B cell (primary cell): ENCODE results near the gene TSPAN33. TPM values are rescaled to one million over a fixed set of nuclear protein-coding genes. Genes with fewer than 3 reads are reported as not detected.

ENCODE experiments used
- ATAC-seq: fragments of 200-7000 bp; cut with Tn5 transposase; one replicate; pipeline ENCODE4 v1.10.0; 2021; ENCODE audit warnings: low read depth, mild to moderate bottlenecking, moderate number of reproducible peaks, moderate library complexity
- CTCF ChIA-PET: fragments of 350-600 bp; sonication (Branson Sonifier 250); formaldehyde crosslinking; loops from one replicate; lab custom pipeline; 2021; ENCODE audit warnings: antibody characterized with exemption, inconsistent platforms; lab: Charles Lee
- POLR2A ChIA-PET: fragments of 350-600 bp; sonication (Branson Sonifier 250); formaldehyde crosslinking; loops from one replicate; lab custom pipeline; 2021; ENCODE audit warnings: antibody characterized with exemption; lab: Charles Lee
- DNase-seq: peaks from one replicate; pipeline ENCODE4 v3.0.0; 2013
- H2AFZ ChIP-seq: 2 replicates; pipeline ENCODE4 v1.6.1; 2012; ENCODE audit warnings: mild to moderate bottlenecking, low read depth, low read length; ENCODE audit not compliant: insufficient read depth, poor library complexity, severe bottlenecking
- H3K27ac ChIP-seq, 2 donors: 1 replicate in 1 of 2; 2 replicates in 1 of 2; pipeline ENCODE4 v1.5.1; 2012 to 2013; ENCODE audit warnings: low read length in 2 of 2, mild to moderate bottlenecking in 2 of 2, moderate library complexity in 1 of 2
- H3K27me3 ChIP-seq, 4 experiments: fragments of 200-600 bp in 1 of 4; sonication (generic) in 1 of 4; replicated peaks in 1 of 4; 1 replicate in 2 of 4; 2 replicates in 2 of 4; pipeline versions ENCODE4 v1.6.1 to v1.7.0; 2013 to 2016; ENCODE audit warnings: low read length in 3 of 4, mild to moderate bottlenecking in 2 of 4, mixed read lengths in 1 of 4, moderate library complexity in 1 of 4; ENCODE audit not compliant: insufficient read depth in 4 of 4, control insufficient read depth in 3 of 4; ENCODE audit errors: control extremely low read depth in 1 of 4
- H3K36me3 ChIP-seq, 2 experiments: replicated peaks in 1 of 2; 1 replicate in 1 of 2; 2 replicates in 1 of 2; pipeline versions ENCODE4 v1.6.1 to v1.7.1; 2013; ENCODE audit warnings: low read length in 1 of 2; ENCODE audit not compliant: insufficient read depth in 2 of 2, control insufficient read depth in 1 of 2; ENCODE audit errors: control extremely low read depth in 1 of 2, extremely low read depth in 1 of 2
- H3K4me1 ChIP-seq, 2 donors: fragments of 200-600 bp in 1 of 2; sonication (generic) in 1 of 2; 1 replicate in 1 of 2; 2 replicates in 1 of 2; pipeline versions ENCODE4 v1.5.1 to v1.6.1; 2013 to 2017; ENCODE audit warnings: low read length in 2 of 2; ENCODE audit not compliant: control insufficient read depth in 2 of 2, insufficient read depth in 2 of 2
- H3K4me2 ChIP-seq: replicated peaks from 2 replicates; pipeline ENCODE3; 2012; ENCODE audit warnings: mild to moderate bottlenecking, low read depth, low read length; ENCODE audit not compliant: poor library complexity, severe bottlenecking
- H3K4me3 ChIP-seq, 5 experiments: fragments of 200-600 bp in 1 of 5; sonication (generic) in 1 of 5; 1 replicate in 3 of 5; 2 replicates in 2 of 5; pipeline versions ENCODE4 v1.5.1 to v1.7.0; 2011 to 2016; ENCODE audit warnings: low read length in 4 of 5, mild to moderate bottlenecking in 4 of 5, low read depth in 2 of 5, control low read depth in 1 of 5, moderate library complexity in 1 of 5; ENCODE audit not compliant: insufficient read depth in 1 of 5; ENCODE audit errors: control extremely low read depth in 1 of 5, extremely low read depth in 1 of 5
- H3K79me2 ChIP-seq: fragments of 200-600 bp; sonication (generic); one replicate; pipeline ENCODE4 v1.6.0; 2016; ENCODE audit warnings: low read length; ENCODE audit not compliant: control insufficient read depth, insufficient read depth
- H3K9ac ChIP-seq: fragments of 200-600 bp; sonication (generic); 2 replicates; pipeline ENCODE4 v1.6.1; 2017; ENCODE audit warnings: mild to moderate bottlenecking, low read length, moderate library complexity
- H3K9me3 ChIP-seq, 3 donors: one replicate each; pipeline versions ENCODE4 v1.6.1 to v1.7.1; 2013; ENCODE audit warnings: low read length in 2 of 3; ENCODE audit not compliant: control insufficient read depth in 2 of 3, insufficient read depth in 1 of 3; ENCODE audit errors: control extremely low read depth in 1 of 3
- H4K20me1 ChIP-seq: 2 replicates; pipeline ENCODE4 v1.6.0; 2012; ENCODE audit warnings: mild to moderate bottlenecking, low read length; ENCODE audit not compliant: insufficient read depth, control insufficient read depth, poor library complexity, severe bottlenecking
- H3K27ac Mint-ChIP-seq: one replicate; pipeline ENCODE4 v1.8.0; 2021; ENCODE audit warnings: mixed read lengths
- H3K27me3 Mint-ChIP-seq: one replicate; pipeline ENCODE4 v1.8.0; 2021; ENCODE audit warnings: mixed read lengths
- H3K4me1 Mint-ChIP-seq: one replicate; pipeline ENCODE4 v1.8.0; 2021; ENCODE audit warnings: mixed read lengths
- H3K4me3 Mint-ChIP-seq: one replicate; pipeline ENCODE4 v1.8.0; 2021; ENCODE audit warnings: mixed read lengths
- H3K9me3 Mint-ChIP-seq: one replicate; pipeline ENCODE4 v1.8.0; 2022; ENCODE audit warnings: mixed read lengths; ENCODE audit not compliant: insufficient read depth
- CTCF ChIP-seq: fragments of 200-600 bp; IDR thresholded peaks from one replicate; pipeline ENCODE4 v1.8.0; 2022; ENCODE audit warnings: antibody characterized with exemption, mild to moderate bottlenecking
- EZH2 ChIP-seq: IDR thresholded peaks from 2 replicates; pipeline ENCODE4 v1.6.1; 2012; ENCODE audit warnings: borderline replicate concordance, low read depth, mild to moderate bottlenecking, moderate library complexity, low read length; ENCODE audit not compliant: insufficient read depth, poor library complexity, severe bottlenecking
- WGBS: methylation state at CpG from one replicate; pipeline ENCODE4 v1.1.5; 2013; ENCODE audit warnings: missing lambda C conversion rate; ENCODE audit not compliant: insufficient coverage; 5-methylcytosine and 5-hydroxymethylcytosine counted together
- intact Hi-C: fragments of 100-400 bp; cut with micrococcal nuclease; formaldehyde crosslinking; loops from one replicate; pipeline ENCODE4 v1.10.0; 2022
- polyA plus RNA-seq: library from polyadenylated mRNA; depleted of rRNA; stranded (reverse); fragments of >200 nt; gene quantifications from 2 replicates; pipeline ENCODE4 v1.2.3, GENCODE V29; 2012
- total RNA-seq, 2 donors: library from RNA; stranded (reverse); fragments of 120-200 nt in 1 of 2; gene quantifications; 1 replicate in 1 of 2; 2 replicates in 1 of 2; pipeline versions ENCODE4 v1.2.3 to v1.2.4, GENCODE V29; 2013 to 2022

The TSPAN33 gene
- total and polyA plus RNA-seq, 2 donors (not counting 1 experiment from before 2014, with no cell fraction given) = 111 TPM

DNA sequence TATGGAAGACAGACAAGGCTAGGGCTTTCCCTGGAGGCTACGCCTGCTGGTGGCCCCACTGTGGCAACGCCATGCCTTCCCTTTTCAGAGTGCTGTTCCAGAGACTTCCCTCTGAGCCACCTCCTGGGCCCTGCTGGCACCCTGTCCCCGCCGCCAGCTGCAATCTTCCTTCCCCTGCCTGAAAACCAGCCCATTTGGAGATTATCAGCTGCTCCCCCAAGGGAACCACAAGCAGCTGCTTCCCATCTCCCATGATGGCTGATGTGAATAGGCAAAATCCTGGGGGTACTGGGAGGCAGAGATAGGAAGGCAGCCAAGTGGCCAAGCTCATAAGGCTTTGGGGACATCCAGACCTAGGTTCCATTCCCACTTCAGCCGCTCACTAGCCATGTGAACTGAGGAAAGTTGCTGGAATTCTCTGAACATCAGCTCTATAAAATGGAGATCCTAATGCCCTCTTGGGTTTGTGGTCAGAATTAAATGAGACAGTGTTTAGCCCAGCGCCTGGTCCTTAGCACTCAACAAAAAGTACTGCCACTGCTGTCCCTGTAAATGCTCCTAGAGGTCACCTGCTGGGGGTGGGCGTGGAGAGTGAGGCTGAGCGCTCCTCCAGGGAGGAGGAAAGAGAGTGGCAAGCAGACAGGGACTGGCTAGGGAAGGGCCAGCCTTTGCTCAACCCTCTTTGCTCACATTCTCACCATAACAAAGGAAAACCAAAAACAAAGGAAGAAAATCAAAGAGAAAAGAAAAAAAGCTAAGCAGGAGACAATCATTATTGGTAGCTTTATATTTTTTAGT, 5.9 kb downstream of the TSPAN33 start:
- Histone ChIP-seq H3K4me1 (peaks cover 51 to 53% of the 10 kb centered on the region in 2 donors), H3K79me2 (peaks cover 99% of the 10 kb centered on the region), H2AFZ (no peak overlapping the region), H3K9ac (no peak overlapping the region), H3K4me3 (no peak overlapping the region), H3K36me3 (peaks cover 0 to 35% of the 10 kb centered on the region in 2 experiments), H4K20me1 (peaks cover 49% of the 10 kb centered on the region), H3K27ac (peak overlapping the region; percentile 1 to 97), H3K9me3 (no peaks in the 10 kb centered on the region), H3K27me3 (no peaks in the 10 kb centered on the region), H3K4me2 (peak overlapping the region; percentile 79)
- peak overlapping the region; percentile 99 for H3K27ac Mint-ChIP-seq
- ATAC-seq = no peak
- H3K9me3 Mint-ChIP-seq = no peaks in the 10 kb centered on the region
- CTCF ChIA-PET = interaction anchor here (0.7 to 8.9 kb wide), 7 partner anchors 9 to 723 kb away, joined by 3 to 168 read pairs (median 5); no protein-coding TSS in a partner anchor
- DNase-seq = no peak
- 53% methylated on average over 5 of the region's 8 CpGs for WGBS
- intact Hi-C loops = no loop called here
- POLR2A ChIA-PET = interaction anchor here (0.6 kb wide), 1 partner anchor 13 kb away, joined by 3 read pairs; no protein-coding TSS in a partner anchor
- no peaks in the 10 kb centered on the region for H3K27me3 Mint-ChIP-seq
- TF ChIP-seq CTCF (no peak), EZH2 (no peak)
- peaks cover 77% of the 10 kb centered on the region for H3K4me1 Mint-ChIP-seq
- H3K4me3 Mint-ChIP-seq = peak overlapping the region; percentile 14

- H3K27ac ChIP-seq = peak overlapping the region in 1 of 2 donors; percentile 3
- Mint-ChIP-seq H3K27ac (no peak overlapping the region), H3K4me3 (no peak overlapping the region), H3K4me1 (peaks cover 68% of the 10 kb centered on the region), H3K9me3 (no peaks in the 10 kb centered on the region), H3K27me3 (no peaks in the 10 kb centered on the region)
- H3K4me3 ChIP-seq = no peak overlapping the region
- H3K79me2 ChIP-seq = peaks cover 96% of the 10 kb centered on the region
- ChIA-PET CTCF (interaction anchor here (0.8 to 9.4 kb wide), 2 partner anchors 10 to 61 kb away, joined by 3 to 168 read pairs; partner anchors contain the start of gene TSPAN33), POLR2A (no interaction called here)
- H3K4me2 ChIP-seq = no peak overlapping the region
- H3K4me1 ChIP-seq = peaks cover 28 to 29% of the 10 kb centered on the region in 2 donors
- peaks cover 4 to 33% of the 10 kb centered on the region in 2 experiments for H3K36me3 ChIP-seq
- H3K9ac ChIP-seq = no peak overlapping the region
- TF ChIP-seq EZH2 = no peak
- no peak for TF ChIP-seq CTCF
- H3K9me3 ChIP-seq = no peaks in the 10 kb centered on the region
- peaks cover 64% of the 10 kb centered on the region for H4K20me1 ChIP-seq
- H3K27me3 ChIP-seq = no peaks in the 10 kb centered on the region
- intact Hi-C loops = no loop called here
- H2AFZ ChIP-seq = no peak overlapping the region
- WGBS = 100% methylated on average over 3 of the region's 9 CpGs
- DNase-seq (no peak), ATAC-seq (no peak)
These were observed 13.1 kb downstream of the TSPAN33 start for GRCh38 chr7:129157651-129158050.
